ENCODE data around the gene TBXAS1.

Gene TBXAS1

GRCh38 chr7:140005754-140006503, 176.9 kb downstream of the TBXAS1 start:
- Mint-ChIP-seq H3K4me3 (no peak overlapping the region), H3K36me3 (peaks cover 6% of the 10 kb centered on the region), H3K27me3 (peaks cover 9% of the 10 kb centered on the region), H3K9me3 (no peaks in the 10 kb centered on the region), H3K27ac (no peak overlapping the region), H3K4me1 (peaks cover 15% of the 10 kb centered on the region)
- ATAC-seq = no peak

- Mint-ChIP-seq H3K4me3 (no peak overlapping the region), H3K36me3 (peaks cover 7% of the 10 kb centered on the region), H3K27ac (no peak overlapping the region), H3K9me3 (no peaks in the 10 kb centered on the region), H3K27me3 (peaks cover 15% of the 10 kb centered on the region), H3K4me1 (peaks cover 14% of the 10 kb centered on the region)
- no peak for ATAC-seq
These were observed 177.5 kb downstream of the TBXAS1 start for GRCh38 chr7:140006600-140006999.

- Mint-ChIP-seq H3K4me1 (peaks cover 16% of the 10 kb centered on the region), H3K9me3 (no peaks in the 10 kb centered on the region), H3K36me3 (peaks cover 12% of the 10 kb centered on the region), H3K27me3 (peaks cover 21% of the 10 kb centered on the region), H3K4me3 (no peak overlapping the region), H3K27ac (no peak overlapping the region)
- ATAC-seq = no peak
These were observed 178.1 kb downstream of the TBXAS1 start for GRCh38 chr7:140007051-140007690.

- no peak overlapping the region for H3K27ac Mint-ChIP-seq
- H3K27me3 Mint-ChIP-seq = peaks cover 21% of the 10 kb centered on the region
- H3K9me3 Mint-ChIP-seq = no peaks in the 10 kb centered on the region
- H3K36me3 Mint-ChIP-seq = peaks cover 22% of the 10 kb centered on the region
- peaks cover 7% of the 10 kb centered on the region for H3K4me1 Mint-ChIP-seq
- H3K4me3 Mint-ChIP-seq = no peak overlapping the region
- no peak for ATAC-seq
These were observed 179.9 kb downstream of the TBXAS1 start for GRCh38 chr7:140008755-140009610.

GRCh38 chr7:140009735-140010134, 180.7 kb downstream of the TBXAS1 start:
- Mint-ChIP-seq H3K4me3 (no peak overlapping the region), H3K36me3 (peaks cover 26% of the 10 kb centered on the region), H3K27ac (no peak overlapping the region), H3K4me1 (peaks cover 5% of the 10 kb centered on the region), H3K27me3 (peaks cover 21% of the 10 kb centered on the region), H3K9me3 (no peaks in the 10 kb centered on the region)
- ATAC-seq = peak; percentile 48

- Mint-ChIP-seq H3K36me3 (peaks cover 26% of the 10 kb centered on the region), H3K27ac (no peak overlapping the region), H3K27me3 (peaks cover 21% of the 10 kb centered on the region), H3K4me1 (peaks cover 5% of the 10 kb centered on the region), H3K4me3 (no peak overlapping the region), H3K9me3 (no peaks in the 10 kb centered on the region)
- no peak for ATAC-seq
These were observed 181.3 kb downstream of the TBXAS1 start for GRCh38 chr7:140010194-140010895.

GRCh38 chr7:140013676-140014075, 184.6 kb downstream of the TBXAS1 start:
- no peak overlapping the region for H3K27ac Mint-ChIP-seq
- H3K36me3 Mint-ChIP-seq = peaks cover 20% of the 10 kb centered on the region
- peaks cover 5% of the 10 kb centered on the region for H3K4me1 Mint-ChIP-seq
- no peak overlapping the region for H3K4me3 Mint-ChIP-seq
- no peak for ATAC-seq
- H3K9me3 Mint-ChIP-seq = no peaks in the 10 kb centered on the region
- H3K27me3 Mint-ChIP-seq = peaks cover 12% of the 10 kb centered on the region

GRCh38 chr7:140014123-140014522, 185.1 kb downstream of the TBXAS1 start:
- no peak for ATAC-seq
- H3K4me3 Mint-ChIP-seq = no peak overlapping the region
- peaks cover 5% of the 10 kb centered on the region for H3K4me1 Mint-ChIP-seq
- H3K9me3 Mint-ChIP-seq = no peaks in the 10 kb centered on the region
- H3K36me3 Mint-ChIP-seq = peaks cover 20% of the 10 kb centered on the region
- H3K27ac Mint-ChIP-seq = no peak overlapping the region
- H3K27me3 Mint-ChIP-seq = peaks cover 12% of the 10 kb centered on the region

- H3K4me3 Mint-ChIP-seq = no peak overlapping the region
- H3K9me3 Mint-ChIP-seq = no peaks in the 10 kb centered on the region
- H3K27ac Mint-ChIP-seq = no peak overlapping the region
- H3K4me1 Mint-ChIP-seq = peaks cover 5% of the 10 kb centered on the region
- no peak for ATAC-seq
- H3K36me3 Mint-ChIP-seq = peaks cover 20% of the 10 kb centered on the region
- H3K27me3 Mint-ChIP-seq = peaks cover 12% of the 10 kb centered on the region
These were observed 186.5 kb downstream of the TBXAS1 start for GRCh38 chr7:140015471-140015970.

GRCh38 chr7:140016540-140016939, 187.5 kb downstream of the TBXAS1 start:
- no peak overlapping the region for H3K27ac Mint-ChIP-seq

GRCh38 chr7:140017034-140017433, 188.0 kb downstream of the TBXAS1 start:
- Mint-ChIP-seq H3K36me3 (peaks cover 21% of the 10 kb centered on the region), H3K27me3 (peaks cover 2% of the 10 kb centered on the region), H3K4me1 (peaks cover 2% of the 10 kb centered on the region), H3K9me3 (no peaks in the 10 kb centered on the region), H3K4me3 (no peak overlapping the region), H3K27ac (no peak overlapping the region)
- ATAC-seq = no peak

More at GRCh38 chr7:140016540-140016939, 187.5 kb downstream of the TBXAS1 start:
- Mint-ChIP-seq H3K36me3 (peaks cover 21% of the 10 kb centered on the region), H3K27me3 (peaks cover 7% of the 10 kb centered on the region), H3K4me3 (no peak overlapping the region), H3K9me3 (no peaks in the 10 kb centered on the region), H3K4me1 (peaks cover 5% of the 10 kb centered on the region)
- ATAC-seq = no peak

- Mint-ChIP-seq H3K27me3 (no peaks in the 10 kb centered on the region), H3K27ac (no peak overlapping the region), H3K9me3 (no peaks in the 10 kb centered on the region), H3K36me3 (peaks cover 24% of the 10 kb centered on the region), H3K4me1 (no peaks in the 10 kb centered on the region), H3K4me3 (no peak overlapping the region)
- ATAC-seq = peak; percentile 5
These were observed 188.5 kb downstream of the TBXAS1 start for GRCh38 chr7:140017543-140017942.

- Mint-ChIP-seq H3K36me3 (peaks cover 25% of the 10 kb centered on the region), H3K4me1 (no peaks in the 10 kb centered on the region), H3K4me3 (no peak overlapping the region), H3K9me3 (no peaks in the 10 kb centered on the region), H3K27me3 (no peaks in the 10 kb centered on the region), H3K27ac (no peak overlapping the region)
- no peak for ATAC-seq
These were observed 189.3 kb downstream of the TBXAS1 start for GRCh38 chr7:140018125-140019043.

GRCh38 chr7:140019172-140019571, 190.1 kb downstream of the TBXAS1 start:
- peaks cover 30% of the 10 kb centered on the region for H3K36me3 Mint-ChIP-seq
- no peaks in the 10 kb centered on the region for H3K27me3 Mint-ChIP-seq
- peak overlapping the region; percentile 1 for H3K27ac Mint-ChIP-seq
- peak; percentile 39 for ATAC-seq
- no peaks in the 10 kb centered on the region for H3K9me3 Mint-ChIP-seq
- no peak overlapping the region for H3K4me3 Mint-ChIP-seq
- no peaks in the 10 kb centered on the region for H3K4me1 Mint-ChIP-seq
